D341Med (cell line): Measurements from ENCODE around the gene HYAL3.
"Not testable (repeated sequence)": the region's sequence is repeated elsewhere in the genome, so short reads cannot be mapped to it uniquely, and the experiment has no call there.

Source experiments
- DNase-seq: peaks from one replicate; pipeline ENCODE4 v3.0.0; 2012; ENCODE audit warnings: low spot score

HYAL3 gene

GRCh38 chr3:50290161-50290641, 9.0 kb downstream of the HYAL3 start:
- no peak for DNase-seq

DNA sequence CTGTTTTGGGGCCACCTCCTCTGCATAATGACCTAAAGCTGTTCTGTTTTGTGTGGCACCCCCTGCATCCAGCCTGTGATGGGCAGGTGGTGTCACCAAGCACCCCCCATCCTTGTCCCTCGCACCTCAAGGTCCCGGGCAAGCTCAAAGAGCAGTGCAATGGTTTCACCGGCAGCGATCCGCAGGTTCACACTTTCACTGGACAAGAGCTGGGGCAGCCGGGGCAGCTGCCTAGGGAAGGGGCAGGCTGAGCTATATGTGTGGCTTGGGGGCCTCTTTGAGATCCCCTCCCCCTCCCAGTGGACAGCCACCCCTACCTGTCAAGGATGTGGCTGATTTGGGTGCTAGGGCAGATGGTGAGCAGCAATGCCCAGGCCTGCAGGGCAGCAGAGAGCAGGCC, 10.1 kb downstream of the HYAL3 start:
- DNase-seq: no peak

DNA sequence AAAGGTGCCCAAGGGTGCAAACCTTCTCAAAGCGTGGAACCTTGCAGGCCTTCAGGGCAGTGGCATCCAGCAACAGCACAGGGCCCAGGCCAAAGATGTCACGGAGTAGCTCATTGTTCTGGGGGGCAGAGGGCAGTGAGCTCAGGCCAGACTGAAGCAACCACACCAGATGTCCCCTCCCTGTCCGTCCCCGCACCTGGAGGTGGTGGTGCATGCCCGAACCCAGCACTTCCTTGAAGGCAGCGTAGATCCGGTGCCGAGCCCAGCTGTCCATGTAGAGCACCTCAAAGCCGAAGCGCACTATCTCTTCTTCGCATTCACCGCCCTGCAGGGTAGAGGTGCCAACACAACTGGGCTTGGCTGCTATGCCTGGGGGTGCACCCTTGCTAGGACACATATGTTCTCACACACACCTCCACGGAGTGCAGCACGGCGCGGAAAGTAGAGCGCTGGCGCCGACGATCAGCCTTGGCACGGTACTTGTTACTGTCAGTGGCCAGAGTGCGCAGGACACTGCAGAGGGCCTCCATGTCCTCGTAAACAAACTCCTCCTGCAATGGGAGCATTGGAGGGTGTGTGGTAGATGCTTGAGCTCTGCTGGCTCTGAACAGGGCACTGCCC, 10.7 kb downstream of the HYAL3 start:
- DNase-seq: no peak

GRCh38 chr3:50287262-50287661, 11.9 kb downstream of the HYAL3 start:
- no peak for DNase-seq

DNA sequence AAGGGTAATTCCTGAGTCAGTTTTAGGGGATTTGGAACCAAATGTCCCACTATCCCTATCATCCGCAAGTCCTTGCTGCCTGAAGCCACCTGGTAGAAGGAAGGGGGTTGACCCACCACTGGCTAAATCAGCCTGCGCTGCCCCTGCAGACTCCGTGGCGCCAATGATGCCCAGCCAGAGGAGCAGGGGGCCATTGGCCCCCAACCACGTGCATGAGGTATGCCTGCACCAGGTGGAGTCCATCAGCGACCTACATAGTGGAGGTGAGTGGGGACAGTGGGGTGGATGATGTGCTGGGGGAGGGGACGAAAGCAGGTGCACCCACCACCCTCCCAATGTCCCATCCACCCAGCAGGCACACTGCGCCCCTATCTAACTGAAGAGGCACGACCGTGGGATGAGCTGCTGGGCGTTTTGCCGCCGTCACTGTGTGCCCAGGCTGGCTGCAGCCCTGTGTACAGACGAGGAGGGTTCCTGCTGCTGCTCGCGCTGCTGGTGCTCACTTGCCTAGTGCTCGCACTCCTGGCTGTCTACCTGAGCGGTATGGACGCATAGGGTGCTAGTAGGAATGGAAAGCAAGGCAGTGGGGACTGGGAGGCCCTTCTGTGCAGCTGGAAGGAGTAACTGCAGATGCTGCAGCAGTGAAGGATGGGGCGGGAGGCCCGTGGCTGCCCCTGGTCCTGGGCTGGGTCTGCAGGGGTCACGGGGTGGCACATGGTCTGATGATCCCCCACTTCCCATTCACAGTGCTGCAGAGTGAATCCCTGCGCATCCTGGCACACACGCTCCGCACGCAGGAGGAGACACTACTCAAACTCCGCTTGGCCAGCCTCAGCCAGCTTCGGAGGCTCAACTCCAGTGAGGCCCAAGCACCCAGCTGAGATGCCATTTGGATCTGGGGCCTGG, 12.6 kb downstream of the HYAL3 start:
- no peak for DNase-seq

DNA sequence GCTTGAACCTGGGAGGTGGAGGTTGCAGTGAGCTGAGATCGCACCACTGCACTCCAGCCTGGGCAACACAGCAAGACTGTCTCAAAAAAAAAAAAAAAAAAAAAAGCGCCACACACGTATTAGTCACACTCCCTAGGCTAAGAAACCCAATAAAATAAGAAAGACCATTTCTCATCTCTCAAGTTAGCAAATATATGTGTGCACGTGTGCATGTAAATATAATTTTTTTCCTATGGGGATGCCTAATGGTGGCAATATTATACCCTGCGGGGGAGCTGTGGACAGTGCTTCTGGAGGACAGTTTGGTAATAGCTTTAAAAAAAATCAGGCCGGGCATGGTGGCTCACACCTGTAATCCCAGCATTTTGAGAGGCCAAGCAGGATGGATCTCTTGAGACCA, 15.1 kb downstream of the HYAL3 start:
- DNase-seq: not testable (repeated sequence)

DNA sequence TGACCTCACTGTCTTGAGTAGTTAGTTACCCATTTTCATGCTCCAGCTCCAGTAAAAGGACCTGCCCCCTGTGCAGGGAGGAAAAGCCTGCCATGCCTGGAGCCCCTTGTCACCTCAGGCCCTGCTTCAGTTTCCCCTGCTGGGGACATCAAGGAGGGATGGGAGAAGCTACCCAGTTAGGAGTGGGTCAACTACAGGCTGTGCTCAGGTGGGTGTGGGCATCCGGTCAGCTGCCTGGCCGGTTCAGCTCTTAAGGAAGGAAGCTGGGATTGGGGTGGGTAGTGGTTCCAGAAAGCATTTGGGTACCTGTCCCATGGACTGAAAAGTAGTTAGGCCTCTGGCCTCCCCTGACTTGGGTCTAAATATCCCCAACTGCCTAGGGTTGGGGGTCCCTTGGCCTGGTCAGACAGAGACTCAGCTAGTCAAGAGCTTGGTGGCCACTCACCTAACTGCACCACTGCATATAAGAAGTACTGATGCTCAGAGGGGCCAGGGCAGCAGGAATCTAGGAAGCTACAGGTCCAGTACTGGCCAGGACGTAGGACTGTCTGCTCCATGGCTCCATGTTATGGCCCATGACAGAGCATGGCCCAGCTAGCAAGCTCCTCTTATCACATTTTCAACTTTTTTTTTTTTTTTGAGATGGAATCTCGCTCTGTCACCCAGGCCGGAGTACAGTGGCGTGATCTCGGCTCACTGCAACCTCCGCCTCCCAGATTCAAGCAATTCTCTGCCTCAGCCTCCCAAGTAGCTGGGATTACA, 19.8 kb downstream of the HYAL3 start:
- DNase-seq: no peak

DNA sequence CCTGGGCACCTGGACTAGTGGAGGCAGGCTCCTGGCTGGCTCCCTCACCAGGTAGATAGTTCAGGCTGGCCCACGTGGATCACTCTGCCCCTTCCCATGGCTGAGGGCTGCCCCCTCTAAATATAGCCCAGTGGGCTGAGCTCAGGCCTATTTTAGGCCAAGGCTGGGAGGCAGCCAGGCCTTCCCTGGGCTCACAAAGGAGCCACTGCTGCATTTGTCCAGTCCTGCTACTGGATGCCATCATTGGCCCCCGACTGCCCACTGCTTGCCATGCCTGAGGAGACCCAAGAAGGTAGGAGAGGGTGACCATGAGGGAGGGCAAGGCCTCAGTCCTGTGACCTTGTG, 20.4 kb downstream of the HYAL3 start, which contains the start of gene LSMEM2:
TSS of gene LSMEM2 (plus strand) at position 208 of the 345 bp plus-strand sequence. CDS start at position 235, 27 bp downstream.
- no peak for DNase-seq

DNA sequence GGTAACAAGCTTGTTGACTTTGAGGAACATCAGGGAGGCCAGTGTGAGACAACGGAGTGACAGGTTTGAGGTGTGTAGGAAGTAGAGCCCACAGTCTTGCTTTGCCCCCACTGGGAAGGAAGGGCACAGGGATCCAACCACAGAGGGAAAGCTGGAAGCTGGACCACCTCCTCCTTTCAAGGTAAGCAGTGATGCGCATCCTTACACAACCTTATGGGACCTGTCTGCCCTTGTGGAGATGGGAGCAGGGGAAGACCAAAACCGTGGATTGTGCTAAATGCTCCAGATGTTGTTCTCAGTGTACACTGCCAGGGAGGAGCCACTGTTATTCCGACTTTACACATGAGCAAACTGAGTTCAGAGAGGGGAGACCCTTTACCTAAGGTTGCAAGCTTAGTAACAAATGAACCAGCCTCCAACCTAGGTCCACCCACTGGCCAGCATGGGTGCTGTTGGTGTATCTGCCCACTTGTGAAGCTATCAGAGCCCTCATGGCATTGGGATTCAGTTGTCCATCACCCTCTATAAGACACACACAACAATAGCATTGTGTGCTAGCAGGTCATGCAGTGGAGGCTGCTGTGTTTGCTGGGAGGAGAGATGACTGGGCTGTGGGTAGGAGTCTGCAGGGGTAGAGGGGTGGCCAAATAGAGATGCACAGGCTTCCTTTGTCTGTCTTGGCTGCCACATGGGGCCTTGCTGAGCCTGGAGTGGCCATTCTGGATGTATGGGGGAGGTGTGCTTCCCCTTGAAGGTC, 20.9 kb downstream of the HYAL3 start:
- DNase-seq: no peak

GRCh38 chr3:50276762-50277101, 22.5 kb downstream of the HYAL3 start:
- no peak for DNase-seq

DNA sequence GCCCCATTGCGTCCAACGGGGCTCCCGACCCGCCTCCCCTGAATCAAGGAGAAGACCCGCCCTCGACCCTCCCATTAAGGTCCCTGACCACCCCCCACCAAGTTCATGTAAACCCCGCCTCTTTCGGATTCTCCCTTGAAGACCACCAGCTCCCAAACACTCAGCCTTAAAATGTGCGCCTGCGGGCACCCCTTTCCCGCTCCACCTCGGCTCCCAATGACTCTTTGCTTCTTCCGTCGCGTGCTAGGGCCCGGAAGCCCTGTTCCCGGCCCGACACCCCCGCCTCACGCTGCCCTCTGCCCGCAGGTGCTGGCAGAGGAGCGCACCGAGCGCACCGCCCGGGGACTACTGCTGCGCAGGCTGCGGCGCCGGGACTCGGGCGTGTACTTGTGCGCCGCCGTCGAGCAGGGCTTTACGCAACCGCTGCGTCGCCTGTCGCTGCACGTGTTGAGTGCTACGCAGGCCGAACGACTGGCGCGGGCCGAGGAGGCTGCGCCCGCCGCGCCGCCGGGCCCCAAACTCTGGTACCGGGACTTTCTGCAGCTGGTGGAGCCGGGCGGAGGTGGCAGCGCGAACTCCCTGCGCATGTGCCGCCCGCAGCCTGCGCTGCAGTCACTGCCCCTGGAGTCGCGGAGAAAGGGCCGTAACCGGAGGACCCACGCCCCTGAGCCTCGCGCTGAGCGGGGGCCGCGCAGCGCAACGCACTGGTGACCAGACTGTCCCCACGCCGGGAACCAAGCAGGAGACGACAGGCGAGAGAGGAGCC, 23.0 kb downstream of the HYAL3 start:
- no peak for DNase-seq

- peak; percentile 56 for DNase-seq
These were observed 23.8 kb downstream of the HYAL3 start for GRCh38 chr3:50275141-50275995.

DNA sequence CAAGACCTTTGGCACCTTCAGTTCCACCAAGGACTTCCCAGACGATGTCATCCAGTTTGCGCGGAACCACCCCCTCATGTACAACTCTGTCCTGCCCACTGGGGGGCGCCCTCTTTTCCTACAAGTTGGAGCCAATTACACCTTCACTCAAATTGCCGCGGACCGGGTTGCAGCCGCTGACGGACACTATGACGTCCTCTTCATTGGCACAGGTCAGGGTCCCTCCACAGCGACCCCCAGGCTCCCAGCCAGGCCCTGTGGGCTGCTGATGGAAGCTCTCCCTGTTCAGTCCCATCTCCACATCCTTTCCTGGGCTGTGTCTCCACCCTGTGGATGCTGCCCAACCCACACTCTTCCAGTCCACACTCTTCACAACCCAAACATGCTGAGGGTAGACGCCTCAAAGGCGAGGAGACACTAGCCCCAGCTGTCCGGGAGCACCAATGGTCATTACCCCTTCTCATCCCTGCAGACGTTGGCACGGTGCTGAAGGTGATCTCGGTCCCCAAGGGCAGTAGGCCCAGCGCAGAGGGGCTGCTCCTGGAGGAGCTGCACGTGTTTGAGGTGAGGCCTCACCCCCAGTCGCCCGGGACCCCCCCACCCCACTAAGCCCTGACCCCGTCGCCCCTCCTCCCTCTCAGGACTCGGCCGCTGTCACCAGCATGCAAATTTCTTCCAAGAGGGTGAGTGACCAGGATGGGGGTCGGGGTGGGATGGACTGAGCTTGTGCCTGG, 24.7 kb downstream of the HYAL3 start:
- DNase-seq: peak; percentile 81

- no peak for DNase-seq
These were observed 25.5 kb downstream of the HYAL3 start for GRCh38 chr3:50273689-50274065.

- DNase-seq: peak; percentile 95
These were observed 26.1 kb downstream of the HYAL3 start for GRCh38 chr3:50272911-50273688.

GRCh38 chr3:50272538-50272910, 26.7 kb downstream of the HYAL3 start:
- not testable (repeated sequence) for DNase-seq

DNA sequence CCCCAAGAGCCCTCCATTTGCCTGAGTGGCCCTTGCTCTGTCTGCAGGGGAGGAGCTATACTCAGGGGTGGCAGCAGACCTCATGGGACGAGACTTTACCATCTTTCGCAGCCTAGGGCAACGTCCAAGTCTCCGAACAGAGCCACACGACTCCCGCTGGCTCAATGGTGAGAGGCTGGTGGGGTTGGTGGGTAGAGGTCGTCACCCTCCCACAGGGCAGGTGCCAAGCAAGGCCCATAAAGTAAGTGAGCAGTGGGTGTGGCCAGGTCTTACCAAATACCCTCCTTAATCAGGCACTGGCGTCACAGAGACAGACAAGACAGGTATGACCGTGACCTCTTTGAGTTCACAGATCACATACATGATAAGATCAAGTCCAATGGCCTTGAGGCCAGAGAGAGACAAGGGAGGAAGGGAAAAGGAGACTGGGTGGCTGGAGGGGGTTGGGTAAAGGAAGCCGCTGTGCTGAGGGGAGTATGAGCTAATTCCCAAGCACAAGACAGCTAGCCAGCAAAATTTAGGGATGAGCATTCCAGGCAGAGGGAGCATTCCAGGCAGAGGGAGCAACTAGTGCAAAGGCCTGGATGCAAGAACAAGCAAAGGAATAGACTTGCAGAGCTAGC, 27.8 kb downstream of the HYAL3 start:
- DNase-seq: no peak
